ENCODE results near the gene PEF1.

DNA sequence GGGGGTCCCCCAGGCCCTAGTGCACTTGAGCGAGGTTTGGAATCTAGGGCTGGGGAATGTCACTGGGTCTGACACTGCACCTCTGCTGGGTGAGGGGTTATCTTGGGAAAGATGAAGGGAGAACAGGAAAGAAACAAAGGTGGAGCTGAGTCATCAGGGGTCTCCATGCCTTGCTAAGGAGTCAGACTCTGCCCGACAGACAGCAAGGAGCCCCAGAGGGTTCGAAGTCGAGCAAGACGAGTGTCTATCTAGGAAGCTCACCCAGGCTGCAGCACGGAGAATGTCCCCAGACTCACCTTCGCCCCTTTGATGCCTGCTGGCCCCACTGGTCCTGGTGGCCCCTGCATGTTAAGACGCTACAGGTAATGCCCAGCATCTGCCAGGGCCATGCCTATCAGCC, 41.1 kb upstream of the PEF1 start:
- TF ChIP-seq, protein P1, sequence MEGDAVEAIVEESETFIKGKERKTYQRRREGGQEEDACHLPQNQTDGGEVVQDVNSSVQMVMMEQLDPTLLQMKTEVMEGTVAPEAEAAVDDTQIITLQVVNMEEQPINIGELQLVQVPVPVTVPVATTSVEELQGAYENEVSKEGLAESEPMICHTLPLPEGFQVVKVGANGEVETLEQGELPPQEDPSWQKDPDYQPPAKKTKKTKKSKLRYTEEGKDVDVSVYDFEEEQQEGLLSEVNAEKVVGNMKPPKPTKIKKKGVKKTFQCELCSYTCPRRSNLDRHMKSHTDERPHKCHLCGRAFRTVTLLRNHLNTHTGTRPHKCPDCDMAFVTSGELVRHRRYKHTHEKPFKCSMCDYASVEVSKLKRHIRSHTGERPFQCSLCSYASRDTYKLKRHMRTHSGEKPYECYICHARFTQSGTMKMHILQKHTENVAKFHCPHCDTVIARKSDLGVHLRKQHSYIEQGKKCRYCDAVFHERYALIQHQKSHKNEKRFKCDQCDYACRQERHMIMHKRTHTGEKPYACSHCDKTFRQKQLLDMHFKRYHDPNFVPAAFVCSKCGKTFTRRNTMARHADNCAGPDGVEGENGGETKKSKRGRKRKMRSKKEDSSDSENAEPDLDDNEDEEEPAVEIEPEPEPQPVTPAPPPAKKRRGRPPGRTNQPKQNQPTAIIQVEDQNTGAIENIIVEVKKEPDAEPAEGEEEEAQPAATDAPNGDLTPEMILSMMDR (IDR thresholded peaks at IDR 0.05; ENCODE audit: insufficient read depth, low read length, poor library complexity, severe bottlenecking), result no peak
- no peak for TF ChIP-seq EZH2phosphoT487 (conservative IDR thresholded peaks at IDR 0.05; ENCODE audit: low read length)
